ENCODE data around the gene FGR. TPM values are rescaled to one million over a fixed set of nuclear protein-coding genes. Genes with fewer than 3 reads are reported as not detected.

Gene FGR
- total RNA-seq, 1 experiment from 2014 or later = not detected

- intact Hi-C loops (cut with micrococcal nuclease) = no loop called here
- Histone ChIP-seq H3K4me3 (replicated peaks in 1 of 2; ENCODE audit: low read depth in 1 of 2, low read length in 2 of 2) (no peak overlapping the region), H3K79me2 (ENCODE audit: insufficient read depth, low read length) (peaks cover 59% of the 10 kb centered on the region), H3K4me1 (ENCODE audit: control insufficient read depth in 1 of 2, insufficient read depth in 2 of 2, low read length in 2 of 2) (peaks cover 48 to 61% of the 10 kb centered on the region in 2 experiments), H3K27me3 (ENCODE audit: insufficient read depth, low read length) (no peaks in the 10 kb centered on the region), H4K20me1 (ENCODE audit: insufficient read depth) (no peaks in the 10 kb centered on the region; the same call in 1 of the 2 replicates), H3K9me3 (ENCODE audit: control insufficient read depth in 1 of 2, insufficient read depth in 1 of 2, low read depth in 1 of 2, low read length in 2 of 2) (no peaks in the 10 kb centered on the region), H2AFZ (ENCODE audit: low read depth, low read length, poor library complexity, severe bottlenecking) (no peak overlapping the region), H3K9ac (ENCODE audit: low read length) (no peak overlapping the region), H3K4me2 (ENCODE audit: low read length) (peak overlapping the region; percentile 24), H3K36me3 (ENCODE audit: control insufficient read depth in 1 of 2, insufficient read depth in 2 of 2, low read length in 2 of 2) (no peaks in the 10 kb centered on the region), H3K27ac (ENCODE audit: low read depth, low read length) (peak overlapping the region; percentile 12; the same call in 1 of the 2 replicates), H3K9me2 (ENCODE audit: insufficient read depth) (no peaks in the 10 kb centered on the region)
- CTCF ChIA-PET = interaction anchor here (0.7 to 0.9 kb wide), 3 partner anchors 16 to 73 kb away, joined by 3 read pairs; no protein-coding TSS in a partner anchor
- TF ChIP-seq, protein P1, sequence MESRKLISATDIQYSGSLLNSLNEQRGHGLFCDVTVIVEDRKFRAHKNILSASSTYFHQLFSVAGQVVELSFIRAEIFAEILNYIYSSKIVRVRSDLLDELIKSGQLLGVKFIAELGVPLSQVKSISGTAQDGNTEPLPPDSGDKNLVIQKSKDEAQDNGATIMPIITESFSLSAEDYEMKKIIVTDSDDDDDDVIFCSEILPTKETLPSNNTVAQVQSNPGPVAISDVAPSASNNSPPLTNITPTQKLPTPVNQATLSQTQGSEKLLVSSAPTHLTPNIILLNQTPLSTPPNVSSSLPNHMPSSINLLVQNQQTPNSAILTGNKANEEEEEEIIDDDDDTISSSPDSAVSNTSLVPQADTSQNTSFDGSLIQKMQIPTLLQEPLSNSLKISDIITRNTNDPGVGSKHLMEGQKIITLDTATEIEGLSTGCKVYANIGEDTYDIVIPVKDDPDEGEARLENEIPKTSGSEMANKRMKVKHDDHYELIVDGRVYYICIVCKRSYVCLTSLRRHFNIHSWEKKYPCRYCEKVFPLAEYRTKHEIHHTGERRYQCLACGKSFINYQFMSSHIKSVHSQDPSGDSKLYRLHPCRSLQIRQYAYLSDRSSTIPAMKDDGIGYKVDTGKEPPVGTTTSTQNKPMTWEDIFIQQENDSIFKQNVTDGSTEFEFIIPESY (IDR thresholded peaks at IDR 0.05; ENCODE audit: extremely low read depth, insufficient replicate concordance, low read length) = no peak
- TF ChIP-seq, protein P2, sequence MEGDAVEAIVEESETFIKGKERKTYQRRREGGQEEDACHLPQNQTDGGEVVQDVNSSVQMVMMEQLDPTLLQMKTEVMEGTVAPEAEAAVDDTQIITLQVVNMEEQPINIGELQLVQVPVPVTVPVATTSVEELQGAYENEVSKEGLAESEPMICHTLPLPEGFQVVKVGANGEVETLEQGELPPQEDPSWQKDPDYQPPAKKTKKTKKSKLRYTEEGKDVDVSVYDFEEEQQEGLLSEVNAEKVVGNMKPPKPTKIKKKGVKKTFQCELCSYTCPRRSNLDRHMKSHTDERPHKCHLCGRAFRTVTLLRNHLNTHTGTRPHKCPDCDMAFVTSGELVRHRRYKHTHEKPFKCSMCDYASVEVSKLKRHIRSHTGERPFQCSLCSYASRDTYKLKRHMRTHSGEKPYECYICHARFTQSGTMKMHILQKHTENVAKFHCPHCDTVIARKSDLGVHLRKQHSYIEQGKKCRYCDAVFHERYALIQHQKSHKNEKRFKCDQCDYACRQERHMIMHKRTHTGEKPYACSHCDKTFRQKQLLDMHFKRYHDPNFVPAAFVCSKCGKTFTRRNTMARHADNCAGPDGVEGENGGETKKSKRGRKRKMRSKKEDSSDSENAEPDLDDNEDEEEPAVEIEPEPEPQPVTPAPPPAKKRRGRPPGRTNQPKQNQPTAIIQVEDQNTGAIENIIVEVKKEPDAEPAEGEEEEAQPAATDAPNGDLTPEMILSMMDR (IDR thresholded peaks at IDR 0.05 in 2 of 3, conservative IDR thresholded peaks at IDR 0.05 in 1 of 3; ENCODE audit: borderline replicate concordance in 1 of 3, insufficient read depth in 1 of 3, low read depth in 2 of 3, low read length in 2 of 3) = no peak
- no peak for TF ChIP-seq ELF1 (IDR thresholded peaks at IDR 0.05; ENCODE audit: borderline replicate concordance, low read depth)
- no peak for TF ChIP-seq FOSL1 (IDR thresholded peaks at IDR 0.05; ENCODE audit: low read depth)
- POLR2A ChIA-PET = no interaction called here
- RAD21 ChIA-PET (ENCODE audit: low non-redundant PET in 1 of 2, low total read pairs in 2 of 2, uncharacterized antibody in 2 of 2, unreplicated experiment in 2 of 2) = no interaction called here
- DNase-seq (ENCODE audit: low read depth, low spot score) (no peak), ATAC-seq (no peak)
- BruUV-seq (replicated peaks) = no TSS peak
Measured at GRCh38 chr1:27572679-27573426, 62.1 kb downstream of the FGR start.
